Stimulated activated naive CD8-positive, alpha-beta T cell treated with anti-CD3 and anti-CD28 coated beads, Interleukin-15, Interleukin-2, amounts not matched to agents 100 ng/mL and 50 ng/mL, for 24 hours (primary cell): ENCODE data around the gene RIPOR3.
"Not testable (repeated sequence)": the region's sequence is repeated elsewhere in the genome, so short reads cannot be mapped to it uniquely, and the experiment has no call there.

Experiments
- H3K27ac Mint-ChIP-seq: one replicate; pipeline ENCODE4 v1.8.0; 2021; ENCODE audit warnings: mild to moderate bottlenecking, mixed read lengths
- H3K27me3 Mint-ChIP-seq: one replicate; pipeline ENCODE4 v1.8.0; 2021; ENCODE audit warnings: mixed read lengths
- H3K36me3 Mint-ChIP-seq: one replicate; pipeline ENCODE4 v1.8.0; 2021; ENCODE audit warnings: low read depth, mixed read lengths
- H3K4me1 Mint-ChIP-seq: one replicate; pipeline ENCODE4 v1.8.0; 2021; ENCODE audit warnings: low read depth, mixed read lengths
- H3K4me3 Mint-ChIP-seq: one replicate; pipeline ENCODE4 v1.8.0; 2021; ENCODE audit warnings: mild to moderate bottlenecking, mixed read lengths
- H3K9me3 Mint-ChIP-seq: one replicate; pipeline ENCODE4 v1.8.0; 2021; ENCODE audit warnings: mixed read lengths

Gene RIPOR3

DNA sequence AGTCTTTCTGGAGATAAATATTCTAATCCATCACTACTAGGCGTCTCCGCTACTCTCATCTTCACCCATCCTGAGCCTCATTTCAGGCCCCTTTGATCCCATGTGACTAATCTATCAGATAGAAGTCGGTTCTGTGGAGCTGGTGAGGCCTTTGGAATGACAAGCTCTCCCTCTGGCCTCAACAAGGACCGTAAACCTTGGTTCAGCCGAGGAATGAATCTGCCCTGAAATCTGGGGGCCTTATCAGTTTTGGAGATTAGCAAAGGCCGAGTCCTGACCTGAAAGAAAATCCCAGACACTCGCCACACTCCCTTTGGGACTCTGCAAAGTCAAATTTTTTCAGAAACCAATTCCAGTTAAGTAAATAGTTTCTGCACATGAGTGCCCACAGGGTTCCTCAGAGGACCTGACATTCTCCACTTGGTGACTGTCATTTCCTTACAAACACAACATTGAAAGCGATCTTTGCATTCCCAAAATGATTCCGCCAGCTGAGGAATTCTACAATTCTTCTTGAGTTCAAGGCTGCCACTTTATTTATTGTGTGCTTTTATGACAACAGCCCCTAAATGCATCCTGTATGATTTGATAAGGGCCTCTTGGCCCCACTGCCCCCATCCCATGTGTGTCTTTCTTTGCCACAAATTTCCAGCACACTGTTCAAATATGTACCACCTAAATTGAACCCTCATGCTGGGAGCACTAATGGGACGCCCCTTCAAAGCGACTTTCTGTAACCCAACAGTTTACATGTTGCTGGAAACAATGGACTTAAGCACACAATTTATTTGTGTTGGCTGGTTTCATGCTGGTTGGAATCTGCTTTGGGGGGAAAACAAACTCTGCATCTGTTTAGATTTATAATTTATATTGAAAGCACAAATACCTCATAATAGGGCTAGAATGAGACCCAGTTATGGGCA, 10.0 kb upstream of the RIPOR3 start:
- Mint-ChIP-seq H3K27ac (no peak overlapping the region), H3K4me3 (no peak overlapping the region)

DNA sequence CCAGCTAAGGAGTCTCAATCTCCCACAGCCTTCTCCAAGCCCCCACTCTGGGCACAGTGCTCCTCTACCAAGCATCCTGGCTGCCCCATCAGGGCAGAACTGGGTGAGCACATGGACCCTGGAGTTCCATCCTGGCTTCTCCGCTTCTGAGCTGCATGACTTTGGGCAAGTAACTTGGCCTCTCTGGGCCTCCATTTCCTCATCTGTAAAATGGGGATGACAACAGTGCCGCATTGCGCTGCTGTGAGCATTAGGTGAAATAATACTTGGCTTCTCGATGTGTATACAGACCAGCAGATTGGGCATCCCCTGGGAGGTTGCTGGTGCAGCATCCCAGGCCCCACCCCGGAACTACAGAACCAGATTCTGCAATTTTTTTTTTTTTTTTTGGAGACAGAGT, 8.3 kb upstream of the RIPOR3 start:
- Mint-ChIP-seq H3K36me3 (no peaks in the 10 kb centered on the region), H3K9me3 (no peaks in the 10 kb centered on the region), H3K27ac (no peak overlapping the region), H3K4me1 (no peaks in the 10 kb centered on the region), H3K27me3 (peaks cover 12% of the 10 kb centered on the region), H3K4me3 (no peak overlapping the region)

More for the DNA sequence above, 10.0 kb upstream of the RIPOR3 start:
- H3K4me1 Mint-ChIP-seq: no peaks in the 10 kb centered on the region
- H3K27me3 Mint-ChIP-seq: peaks cover 5% of the 10 kb centered on the region
- no peaks in the 10 kb centered on the region for H3K9me3 Mint-ChIP-seq
- H3K36me3 Mint-ChIP-seq: no peaks in the 10 kb centered on the region

DNA sequence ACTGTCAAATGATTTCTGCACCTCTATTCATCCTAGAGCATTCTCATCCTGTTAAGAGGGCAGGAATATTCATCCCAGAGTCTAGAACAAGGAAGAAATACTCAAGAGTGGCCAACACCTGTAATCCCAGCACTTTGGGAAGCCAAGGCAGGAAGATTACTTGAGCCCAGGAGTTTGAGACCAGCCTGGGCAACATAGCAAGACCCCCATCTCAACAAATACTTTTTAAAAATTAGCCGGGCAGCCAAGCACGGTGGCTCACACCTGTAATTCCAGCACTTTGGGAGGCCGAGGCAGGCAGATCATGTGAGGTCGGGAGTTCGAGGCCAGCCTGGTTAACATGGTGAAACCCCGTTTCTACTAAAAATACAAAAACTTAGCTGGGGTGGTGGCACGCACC, 6.9 kb upstream of the RIPOR3 start:
- H3K4me1 Mint-ChIP-seq, H3K36me3 Mint-ChIP-seq, H3K9me3 Mint-ChIP-seq, H3K4me3 Mint-ChIP-seq, H3K27ac Mint-ChIP-seq: not testable (repeated sequence)
- peaks cover 19% of the 10 kb centered on the region for H3K27me3 Mint-ChIP-seq

DNA sequence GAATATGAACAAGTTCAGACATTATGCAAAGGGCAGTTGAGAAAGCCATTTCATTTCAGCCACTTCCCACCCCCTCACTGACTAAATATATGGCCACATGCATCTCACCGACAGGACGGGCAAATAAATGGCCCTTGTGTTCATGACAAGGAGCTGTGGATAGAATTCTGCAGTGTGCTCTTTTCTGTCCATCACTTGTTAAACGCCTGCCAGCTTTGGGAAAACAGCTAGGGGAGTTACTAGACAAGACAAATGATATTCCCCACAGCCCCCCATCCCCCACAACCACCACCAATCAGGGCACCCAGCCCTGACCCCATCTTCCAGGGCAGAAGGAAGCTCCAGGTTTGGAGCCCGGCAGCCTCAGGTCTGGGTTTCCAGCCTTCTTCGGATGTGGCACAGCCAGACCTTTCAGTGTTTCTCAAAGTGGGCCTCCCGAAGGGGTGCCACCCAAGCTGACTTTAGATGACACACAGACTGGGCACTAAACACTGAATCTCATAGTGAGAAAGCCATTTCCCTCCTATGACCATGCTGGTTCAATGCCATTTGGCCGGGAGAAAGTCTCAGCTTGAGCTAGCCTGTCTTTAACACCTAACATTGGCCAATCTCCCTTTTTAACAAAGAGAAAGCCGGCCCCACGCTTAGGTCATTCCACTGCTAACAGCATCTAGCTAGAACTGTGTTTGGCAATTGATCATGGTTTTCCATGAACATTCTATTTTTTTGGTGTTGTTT, 4.0 kb upstream of the RIPOR3 start:
- Mint-ChIP-seq H3K4me1 (peaks cover 12% of the 10 kb centered on the region), H3K27me3 (peaks cover 44% of the 10 kb centered on the region), H3K36me3 (no peaks in the 10 kb centered on the region), H3K4me3 (no peak overlapping the region), H3K9me3 (no peaks in the 10 kb centered on the region), H3K27ac (no peak overlapping the region)

DNA sequence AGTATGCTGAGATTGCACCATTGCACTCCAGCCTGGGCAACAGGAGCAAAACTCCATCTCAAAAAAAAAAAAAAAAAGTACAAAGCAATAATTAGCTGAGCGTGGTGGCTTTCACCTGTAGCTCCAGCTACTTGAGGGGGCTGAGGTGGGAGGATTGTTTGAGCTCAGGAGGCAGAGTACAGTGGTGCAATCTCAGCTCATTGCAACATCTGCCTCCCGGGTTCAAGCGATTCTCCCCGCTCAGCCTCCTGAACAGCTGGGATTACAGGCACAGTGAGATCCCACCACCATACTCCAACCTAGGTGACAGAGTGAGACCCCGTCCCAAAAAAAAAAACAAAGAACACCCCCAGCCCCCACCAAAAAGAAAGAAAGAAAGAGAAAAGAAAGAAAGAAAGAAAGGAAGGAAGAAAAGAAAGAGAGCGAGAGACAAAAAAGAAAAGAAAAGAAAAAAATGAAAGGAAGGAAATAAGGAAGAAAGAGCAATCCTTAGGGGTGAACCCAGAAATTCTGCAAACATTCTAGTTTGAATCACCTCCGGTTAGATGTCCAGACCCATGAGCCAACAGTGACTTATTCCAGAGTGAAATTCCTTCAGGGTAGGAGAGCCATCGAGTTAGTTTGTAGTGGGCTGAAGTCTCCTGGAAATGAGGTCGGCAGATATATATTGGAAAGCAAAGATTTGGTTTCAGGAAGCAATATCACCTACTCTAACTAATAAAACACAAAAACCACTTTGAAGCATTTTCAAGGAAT, 3.2 kb upstream of the RIPOR3 start:
- Mint-ChIP-seq H3K27ac (no peak overlapping the region), H3K4me3 (no peak overlapping the region), H3K36me3 (no peaks in the 10 kb centered on the region), H3K9me3 (no peaks in the 10 kb centered on the region), H3K27me3 (peaks cover 52% of the 10 kb centered on the region), H3K4me1 (peaks cover 12% of the 10 kb centered on the region)

DNA sequence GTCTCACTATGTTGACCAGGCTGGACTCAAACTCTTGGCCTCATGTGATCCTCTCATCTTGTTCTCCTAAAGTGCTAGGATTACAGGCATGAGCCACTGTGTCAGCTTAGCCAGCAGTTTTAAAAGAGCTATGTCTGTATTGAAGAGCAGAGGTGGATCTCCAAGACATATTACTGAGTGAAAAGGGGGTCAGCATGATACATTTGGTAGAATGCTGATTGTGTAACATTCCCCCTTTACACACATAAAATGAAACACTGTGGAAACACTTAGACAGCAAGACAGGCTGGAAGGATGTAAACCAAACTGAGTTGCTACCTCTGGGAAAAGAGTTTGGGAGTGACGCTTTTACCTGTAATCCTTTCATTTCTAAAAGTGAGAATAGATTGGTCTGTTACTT, 1.7 kb upstream of the RIPOR3 start:
- Mint-ChIP-seq H3K4me3 (no peak overlapping the region), H3K27me3 (peaks cover 55% of the 10 kb centered on the region), H3K9me3 (no peaks in the 10 kb centered on the region), H3K36me3 (no peaks in the 10 kb centered on the region), H3K27ac (no peak overlapping the region), H3K4me1 (peaks cover 12% of the 10 kb centered on the region)

DNA sequence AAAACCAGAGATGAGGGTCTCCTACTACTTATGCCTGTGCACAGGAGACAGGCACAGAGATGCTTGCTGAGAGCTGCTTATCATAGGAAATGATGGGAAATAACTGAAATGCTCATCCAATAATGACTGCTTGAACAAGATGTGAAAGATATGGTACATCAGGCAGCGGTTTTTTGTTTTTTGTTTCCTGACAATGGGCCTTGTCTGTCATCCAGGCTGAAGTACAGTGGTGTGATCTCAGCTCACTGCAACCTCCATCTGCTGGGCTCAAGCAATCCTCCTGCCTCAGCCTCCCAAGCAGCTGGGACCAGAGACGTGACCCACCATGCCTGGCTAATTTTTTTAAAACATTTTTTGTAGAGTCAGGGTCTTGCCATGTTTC, 1.2 kb upstream of the RIPOR3 start:
- Mint-ChIP-seq H3K36me3 (no peaks in the 10 kb centered on the region), H3K27me3 (peaks cover 52% of the 10 kb centered on the region), H3K4me1 (peaks cover 12% of the 10 kb centered on the region), H3K27ac (no peak overlapping the region), H3K4me3 (no peak overlapping the region), H3K9me3 (no peaks in the 10 kb centered on the region)

DNA sequence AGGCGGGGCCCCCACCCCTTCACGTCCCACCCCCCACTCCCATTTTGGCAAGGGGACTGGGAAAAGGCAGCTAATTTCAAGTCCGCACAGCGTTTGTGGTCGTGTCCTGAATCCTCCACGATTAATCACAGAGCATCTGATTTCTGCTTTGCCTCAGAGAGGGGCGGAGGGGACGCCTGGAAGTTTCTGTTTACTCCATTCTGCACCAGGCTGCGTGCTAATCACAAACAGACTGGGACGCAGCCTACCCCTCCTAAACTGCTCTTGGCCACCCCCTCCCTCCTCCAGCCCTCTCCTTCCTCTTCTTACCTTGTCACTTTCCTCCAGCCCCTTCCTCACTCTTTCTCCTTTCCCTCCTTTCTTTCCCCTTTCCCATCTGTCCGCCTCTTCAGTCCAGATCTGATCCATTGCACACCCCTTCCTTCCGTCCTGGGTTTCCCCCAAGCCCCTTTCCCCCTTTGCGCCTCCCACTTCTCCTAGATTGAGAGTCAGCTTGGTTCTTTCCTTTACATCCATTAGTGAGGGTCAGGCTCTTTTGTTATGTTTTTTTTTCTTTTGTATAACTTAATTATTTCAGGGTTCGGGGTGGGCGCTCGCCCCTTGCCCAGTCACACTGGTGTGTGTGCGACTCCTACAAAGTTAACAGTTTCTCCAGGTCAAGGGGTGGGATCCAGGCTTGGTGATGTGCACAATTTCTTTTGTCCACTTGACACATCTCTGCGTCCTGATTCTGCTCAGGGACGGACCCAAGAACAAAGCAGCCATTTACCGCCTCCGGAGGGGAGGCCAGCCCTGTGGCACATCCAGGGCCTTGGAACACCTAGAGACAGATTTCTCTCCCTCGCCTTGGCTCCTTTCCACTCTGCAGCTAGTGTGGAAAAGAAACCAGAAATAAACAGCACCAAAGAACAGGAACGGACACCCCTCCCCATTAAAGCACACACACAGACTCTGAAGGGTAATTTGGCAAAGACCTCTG, 520 bp upstream of the RIPOR3 start:
- H3K4me1 Mint-ChIP-seq: peaks cover 12% of the 10 kb centered on the region
- H3K36me3 Mint-ChIP-seq: no peaks in the 10 kb centered on the region
- no peaks in the 10 kb centered on the region for H3K9me3 Mint-ChIP-seq
- H3K27ac Mint-ChIP-seq: no peak overlapping the region
- no peak overlapping the region for H3K4me3 Mint-ChIP-seq
- peaks cover 52% of the 10 kb centered on the region for H3K27me3 Mint-ChIP-seq

DNA sequence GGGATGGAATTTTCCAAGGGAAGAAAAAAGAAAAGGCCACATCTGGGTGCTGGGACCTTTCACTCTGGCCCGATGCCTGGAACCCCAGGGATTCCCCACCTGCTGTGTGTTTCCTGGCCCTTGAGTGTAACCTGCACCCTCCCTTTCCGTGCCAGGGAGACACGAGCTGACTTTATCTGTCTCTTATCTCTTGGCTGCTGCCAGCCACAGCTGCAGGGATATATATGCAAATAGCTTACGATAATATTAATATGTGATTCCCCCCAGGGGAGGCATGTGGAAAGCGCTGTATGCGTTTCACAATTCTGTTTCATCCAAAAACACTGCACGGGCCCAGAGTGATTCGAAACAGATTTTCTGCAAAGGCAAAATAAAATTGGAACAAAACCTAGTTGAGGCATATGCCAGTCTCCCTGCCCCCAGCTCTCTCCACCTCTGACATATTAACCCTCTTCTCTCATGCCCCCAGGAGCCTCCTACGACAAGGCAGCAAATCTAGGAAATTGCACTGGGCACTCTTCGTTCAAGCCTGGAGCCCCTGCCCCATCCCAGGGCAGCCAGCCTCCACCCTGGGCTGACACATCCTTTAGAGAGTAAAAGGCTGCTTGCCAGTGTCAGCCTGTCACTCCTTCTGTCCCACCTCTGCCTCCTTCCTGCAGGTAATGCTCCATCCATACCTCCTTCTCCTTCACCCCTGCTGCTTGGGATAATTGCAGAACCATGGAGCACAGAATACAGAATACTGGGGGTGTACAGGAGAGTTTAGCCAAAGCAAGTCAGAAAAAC, 1.3 kb downstream of the RIPOR3 start:
- Mint-ChIP-seq H3K36me3 (no peaks in the 10 kb centered on the region), H3K4me1 (peaks cover 12% of the 10 kb centered on the region), H3K27ac (no peak overlapping the region), H3K27me3 (peaks cover 48% of the 10 kb centered on the region), H3K9me3 (no peaks in the 10 kb centered on the region), H3K4me3 (no peak overlapping the region)

DNA sequence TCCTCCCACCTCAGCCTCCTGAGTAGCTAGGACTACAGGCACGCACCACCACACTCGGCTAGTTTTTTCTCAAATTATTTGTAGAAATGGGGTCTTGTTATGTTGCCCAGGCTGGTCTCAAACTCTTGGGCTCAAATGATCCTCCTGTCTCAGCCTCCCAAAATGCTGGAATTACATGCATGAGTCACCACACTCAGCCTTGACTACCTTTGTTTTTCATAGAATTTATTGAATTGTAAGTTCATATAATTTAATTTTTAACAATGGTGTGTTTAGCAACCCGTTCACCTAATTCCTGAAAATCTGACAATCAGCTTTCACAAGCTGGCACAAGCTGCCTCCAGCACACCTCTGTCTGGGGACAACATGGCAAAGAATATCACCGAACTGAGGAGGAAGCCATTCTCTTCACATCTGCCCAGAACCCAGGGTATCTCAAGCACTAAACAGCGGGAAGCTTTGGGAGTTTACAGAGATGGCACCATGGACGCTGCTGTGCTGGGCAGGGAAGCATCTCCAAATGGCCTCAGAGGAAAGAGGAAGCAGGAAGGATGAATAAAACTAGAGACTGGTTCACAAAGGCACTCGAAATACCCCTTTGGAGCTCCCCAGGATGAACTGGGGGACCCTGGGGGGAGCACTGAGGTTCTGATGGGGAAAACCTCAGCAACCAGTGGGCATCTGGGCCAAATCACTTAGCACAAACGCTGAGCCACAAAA, 2.9 kb downstream of the RIPOR3 start:
- no peaks in the 10 kb centered on the region for H3K9me3 Mint-ChIP-seq
- no peaks in the 10 kb centered on the region for H3K36me3 Mint-ChIP-seq
- H3K4me3 Mint-ChIP-seq: no peak overlapping the region
- H3K4me1 Mint-ChIP-seq: peaks cover 12% of the 10 kb centered on the region
- H3K27me3 Mint-ChIP-seq: peaks cover 38% of the 10 kb centered on the region
- no peak overlapping the region for H3K27ac Mint-ChIP-seq

DNA sequence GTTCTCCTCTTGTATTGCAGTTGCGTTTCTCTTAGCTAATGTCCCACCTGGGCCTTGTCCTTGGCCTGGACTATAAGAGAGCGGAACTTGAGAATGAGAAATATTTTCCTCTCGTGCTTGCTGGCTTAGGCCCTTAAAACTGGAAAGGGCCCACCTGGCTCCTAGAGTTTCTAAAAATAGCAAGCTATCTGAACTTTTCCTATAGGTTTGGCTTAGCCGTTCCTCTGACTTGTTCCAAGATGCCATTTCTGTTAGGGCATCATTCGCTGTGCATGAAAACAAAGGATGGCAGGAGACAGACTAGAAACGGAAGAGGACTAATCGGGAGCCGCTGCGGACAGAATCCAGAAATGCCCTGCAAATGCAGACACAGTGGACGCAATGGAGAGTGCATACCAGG, 4.5 kb downstream of the RIPOR3 start:
- no peak overlapping the region for H3K27ac Mint-ChIP-seq
- H3K4me1 Mint-ChIP-seq: peaks cover 10% of the 10 kb centered on the region
- H3K9me3 Mint-ChIP-seq: no peaks in the 10 kb centered on the region
- peaks cover 25% of the 10 kb centered on the region for H3K27me3 Mint-ChIP-seq
- H3K36me3 Mint-ChIP-seq: no peaks in the 10 kb centered on the region
- no peak overlapping the region for H3K4me3 Mint-ChIP-seq

DNA sequence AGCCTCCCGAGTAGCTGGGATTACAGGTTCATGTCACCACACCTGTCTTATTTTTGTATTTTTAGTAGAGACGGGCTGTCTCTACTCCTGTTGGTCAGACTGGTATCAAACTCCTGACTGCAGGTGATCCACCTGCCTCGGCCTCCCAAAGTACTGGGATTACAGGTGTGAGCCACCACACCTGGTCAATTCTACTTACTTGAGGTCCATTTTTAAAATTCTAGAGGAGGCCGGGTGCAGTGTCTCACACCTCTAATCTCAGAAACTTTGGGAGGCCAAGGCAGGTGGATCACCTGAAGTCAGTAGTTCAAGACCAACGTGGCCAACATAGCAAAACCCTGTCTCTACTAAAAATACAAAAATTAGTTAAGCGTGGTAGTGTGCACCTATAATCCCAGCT, 7.8 kb downstream of the RIPOR3 start:
- H3K4me3 Mint-ChIP-seq: no peak overlapping the region
- H3K4me1 Mint-ChIP-seq: no peaks in the 10 kb centered on the region
- H3K9me3 Mint-ChIP-seq: no peaks in the 10 kb centered on the region
- no peaks in the 10 kb centered on the region for H3K27me3 Mint-ChIP-seq
- no peaks in the 10 kb centered on the region for H3K36me3 Mint-ChIP-seq
- H3K27ac Mint-ChIP-seq: no peak overlapping the region

DNA sequence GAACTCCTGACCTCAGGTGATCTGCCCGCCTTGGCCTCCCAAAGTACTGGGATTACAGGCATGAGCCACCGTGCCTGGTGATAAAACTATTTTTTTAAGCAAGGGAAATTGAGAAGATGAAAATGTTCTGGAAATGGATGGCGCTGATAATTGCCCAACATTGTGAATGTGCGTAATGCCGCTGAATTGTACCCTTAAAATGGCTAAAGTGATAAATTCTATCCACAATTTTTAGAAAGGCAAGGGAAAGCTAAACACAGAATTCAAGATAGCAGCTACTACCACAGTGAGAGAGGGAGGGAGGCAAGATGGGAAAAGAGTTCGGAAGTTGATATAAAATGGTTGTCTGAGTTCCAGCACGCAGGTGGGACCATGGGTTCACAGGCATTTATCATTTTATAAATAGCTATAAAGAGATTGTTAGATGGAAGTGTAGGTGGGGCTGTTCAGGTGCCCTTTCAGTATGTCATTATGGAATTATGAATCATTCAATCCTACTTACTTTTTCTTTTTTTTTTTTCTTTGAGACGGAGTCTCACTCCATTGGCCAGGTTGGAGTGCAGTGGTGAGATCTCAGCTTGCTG, 8.3 kb downstream of the RIPOR3 start:
- Mint-ChIP-seq H3K27me3 (no peaks in the 10 kb centered on the region), H3K4me3 (no peak overlapping the region), H3K4me1 (no peaks in the 10 kb centered on the region), H3K9me3 (no peaks in the 10 kb centered on the region), H3K36me3 (no peaks in the 10 kb centered on the region), H3K27ac (no peak overlapping the region)
